Measurements from ENCODE around the gene EPC1.

DNA sequence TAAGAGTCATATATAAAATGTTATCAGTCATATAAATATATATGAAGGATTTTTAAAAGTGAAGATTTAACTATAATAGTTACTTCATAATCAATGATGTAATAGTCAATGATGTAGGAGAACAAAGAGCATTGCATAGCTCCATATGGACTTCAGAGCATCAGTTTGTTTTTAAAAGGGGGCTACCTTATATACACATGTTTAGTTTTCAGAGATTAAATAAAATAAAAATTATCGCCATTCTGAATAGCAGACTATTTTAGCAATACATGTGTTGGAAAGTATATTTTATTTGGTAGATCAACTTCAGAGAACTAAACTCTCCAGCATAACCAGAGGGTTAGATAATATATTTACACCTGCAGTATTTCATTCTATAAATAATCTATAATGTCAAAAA lies 29.1 kb upstream of the EPC1 start:
- TF ChIP-seq RBM22 (IDR thresholded peaks at IDR 0.05; ENCODE audit: low read depth, low read length, poor library complexity, severe bottlenecking), result no peak
- no peak for TF ChIP-seq MNT (conservative IDR thresholded peaks at IDR 0.05)
- TF ChIP-seq SMARCE1 (IDR thresholded peaks at IDR 0.05), result no peak
- no peak for TF ChIP-seq CTCF (IDR thresholded peaks at IDR 0.05 in 2 of 3, conservative IDR thresholded peaks at IDR 0.05 in 1 of 3; ENCODE audit: insufficient read depth in 2 of 3, low read depth in 1 of 3, low read length in 3 of 3)
- no peak for TF ChIP-seq GABPA (tag; conservative IDR thresholded peaks at IDR 0.05; ENCODE audit: low read depth)
- TF ChIP-seq PBX2 (CRISPR knock-in tag; IDR thresholded peaks at IDR 0.05; ENCODE audit: low read depth), result no peak
- TF ChIP-seq PBX2 (tag; conservative IDR thresholded peaks at IDR 0.05; ENCODE audit: low read depth), result no peak
- no peak for TF ChIP-seq ZNF324 (CRISPR knock-in tag; IDR thresholded peaks at IDR 0.05)
- TF ChIP-seq SMARCA4 (IDR thresholded peaks at IDR 0.05), result no peak
- TF ChIP-seq DEAF1 (CRISPR knock-in tag; IDR thresholded peaks at IDR 0.05), result no peak
- no peak for TF ChIP-seq MAZ (CRISPR knock-in tag; conservative IDR thresholded peaks at IDR 0.05 in 1 of 2, IDR thresholded peaks at IDR 0.05 in 1 of 2)
- TF ChIP-seq E2F4 (CRISPR knock-in tag; IDR thresholded peaks at IDR 0.05; ENCODE audit: low read depth), result no peak
- TF ChIP-seq PHB2 (IDR thresholded peaks at IDR 0.05; ENCODE audit: low read depth), result no peak
- TF ChIP-seq ZNF766 (CRISPR knock-in tag; conservative IDR thresholded peaks at IDR 0.05), result no peak

Measured in K562 (cell line).